GM18499 (cell line): ENCODE data around the gene HS6ST3.

Source experiments
- ATAC-seq: cut with Tn5 transposase; IDR thresholded peaks from one replicate; pipeline ENCODE4 v1.9.1; 2021; ENCODE audit warnings: moderate number of reproducible peaks; ENCODE audit not compliant: insufficient read depth, unreplicated experiment

The HS6ST3 gene

GRCh38 chr13:96809366-96810096, 719.6 kb downstream of the HS6ST3 start:
- ATAC-seq, result no peak

- ATAC-seq, result no peak
These were observed 720.2 kb downstream of the HS6ST3 start for GRCh38 chr13:96810104-96810503.

- ATAC-seq, result no peak
These were observed 721.1 kb downstream of the HS6ST3 start for GRCh38 chr13:96811049-96811448.

- ATAC-seq, result no peak
These were observed 726.4 kb downstream of the HS6ST3 start for GRCh38 chr13:96816261-96816660.

- ATAC-seq, result no peak
These were observed 727.0 kb downstream of the HS6ST3 start for GRCh38 chr13:96816874-96817273.

- ATAC-seq, result no peak
These were observed 727.5 kb downstream of the HS6ST3 start for GRCh38 chr13:96817336-96817941.

GRCh38 chr13:96819375-96819774, 729.5 kb downstream of the HS6ST3 start:
- ATAC-seq, result no peak

GRCh38 chr13:96821381-96821780, 731.5 kb downstream of the HS6ST3 start:
- no peak for ATAC-seq

- no peak for ATAC-seq
These were observed 732.1 kb downstream of the HS6ST3 start for GRCh38 chr13:96821971-96822370.

- no peak for ATAC-seq
These were observed 733.0 kb downstream of the HS6ST3 start for GRCh38 chr13:96822895-96823294.

GRCh38 chr13:96824140-96824539, 734.2 kb downstream of the HS6ST3 start:
- ATAC-seq, result no peak

- ATAC-seq, result no peak
These were observed 735.7 kb downstream of the HS6ST3 start for GRCh38 chr13:96825653-96826052.

GRCh38 chr13:96834626-96835025, 744.7 kb downstream of the HS6ST3 start:
- ATAC-seq, result no peak

GRCh38 chr13:96835546-96835945, 745.6 kb downstream of the HS6ST3 start:
- no peak for ATAC-seq

- no peak for ATAC-seq
These were observed 746.8 kb downstream of the HS6ST3 start for GRCh38 chr13:96836733-96837132.

GRCh38 chr13:96837809-96838208, 747.9 kb downstream of the HS6ST3 start:
- no peak for ATAC-seq

GRCh38 chr13:96844195-96844594, 754.3 kb downstream of the HS6ST3 start:
- no peak for ATAC-seq

- ATAC-seq, result no peak
These were observed 754.7 kb downstream of the HS6ST3 start for GRCh38 chr13:96844616-96845015.

GRCh38 chr13:96848286-96848685, 758.4 kb downstream of the HS6ST3 start:
- no peak for ATAC-seq

GRCh38 chr13:96849091-96849490, 759.2 kb downstream of the HS6ST3 start:
- ATAC-seq, result no peak

GRCh38 chr13:96850538-96851145, 760.7 kb downstream of the HS6ST3 start:
- no peak for ATAC-seq
